PFSK-1 (cell line): ENCODE data around the gene ARFGAP2.

Source experiments
- FOXP2 ChIP-seq: optimal IDR thresholded peaks from 2 replicates; pipeline ENCODE3; 2011; ENCODE audit warnings: borderline replicate concordance, control low read depth, inconsistent platforms; ENCODE audit not compliant: insufficient read depth; ENCODE audit errors: extremely low read length, extremely low read depth
- POLR2AphosphoS5 ChIP-seq: IDR thresholded peaks from 2 replicates; pipeline ENCODE4 v1.6.1; 2012; ENCODE audit warnings: low read depth, mild to moderate bottlenecking, control low read depth, low read length, moderate library complexity
- SIN3A ChIP-seq: IDR thresholded peaks from 2 replicates; pipeline ENCODE4 v1.6.1; 2012; ENCODE audit warnings: mild to moderate bottlenecking, low read length, moderate library complexity, borderline replicate concordance; ENCODE audit not compliant: insufficient read depth
- TAF1 ChIP-seq: IDR thresholded peaks from 2 replicates; pipeline ENCODE4 v1.6.1; 2012; ENCODE audit warnings: low read length, control low read depth, borderline replicate concordance; ENCODE audit not compliant: insufficient read depth
- TF ChIP-seq, protein P1 (sequence below), 2 experiments: IDR thresholded peaks; 2 replicates each; pipeline versions ENCODE4 v1.6.1 to v1.8.0; 2011 to 2012; ENCODE audit warnings: low read depth in 2 of 2, low read length in 2 of 2, control low read depth in 1 of 2, inconsistent platforms in 1 of 2, mild to moderate bottlenecking in 1 of 2, moderate library complexity in 1 of 2; ENCODE audit not compliant: insufficient read depth in 1 of 2

The ARFGAP2 gene

GRCh38 chr11:47149782-47150181 is 26.9 kb downstream of the ARFGAP2 start:
- TF ChIP-seq TAF1, result no peak
- no peak for TF ChIP-seq FOXP2
- TF ChIP-seq, protein P1, sequence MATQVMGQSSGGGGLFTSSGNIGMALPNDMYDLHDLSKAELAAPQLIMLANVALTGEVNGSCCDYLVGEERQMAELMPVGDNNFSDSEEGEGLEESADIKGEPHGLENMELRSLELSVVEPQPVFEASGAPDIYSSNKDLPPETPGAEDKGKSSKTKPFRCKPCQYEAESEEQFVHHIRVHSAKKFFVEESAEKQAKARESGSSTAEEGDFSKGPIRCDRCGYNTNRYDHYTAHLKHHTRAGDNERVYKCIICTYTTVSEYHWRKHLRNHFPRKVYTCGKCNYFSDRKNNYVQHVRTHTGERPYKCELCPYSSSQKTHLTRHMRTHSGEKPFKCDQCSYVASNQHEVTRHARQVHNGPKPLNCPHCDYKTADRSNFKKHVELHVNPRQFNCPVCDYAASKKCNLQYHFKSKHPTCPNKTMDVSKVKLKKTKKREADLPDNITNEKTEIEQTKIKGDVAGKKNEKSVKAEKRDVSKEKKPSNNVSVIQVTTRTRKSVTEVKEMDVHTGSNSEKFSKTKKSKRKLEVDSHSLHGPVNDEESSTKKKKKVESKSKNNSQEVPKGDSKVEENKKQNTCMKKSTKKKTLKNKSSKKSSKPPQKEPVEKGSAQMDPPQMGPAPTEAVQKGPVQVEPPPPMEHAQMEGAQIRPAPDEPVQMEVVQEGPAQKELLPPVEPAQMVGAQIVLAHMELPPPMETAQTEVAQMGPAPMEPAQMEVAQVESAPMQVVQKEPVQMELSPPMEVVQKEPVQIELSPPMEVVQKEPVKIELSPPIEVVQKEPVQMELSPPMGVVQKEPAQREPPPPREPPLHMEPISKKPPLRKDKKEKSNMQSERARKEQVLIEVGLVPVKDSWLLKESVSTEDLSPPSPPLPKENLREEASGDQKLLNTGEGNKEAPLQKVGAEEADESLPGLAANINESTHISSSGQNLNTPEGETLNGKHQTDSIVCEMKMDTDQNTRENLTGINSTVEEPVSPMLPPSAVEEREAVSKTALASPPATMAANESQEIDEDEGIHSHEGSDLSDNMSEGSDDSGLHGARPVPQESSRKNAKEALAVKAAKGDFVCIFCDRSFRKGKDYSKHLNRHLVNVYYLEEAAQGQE (IDR thresholded peaks at IDR 0.05; ENCODE audit: insufficient read depth in 1 of 2, low read depth in 2 of 2, low read length in 2 of 2), result no peak
- TF ChIP-seq SIN3A, result no peak
- no peak for TF ChIP-seq POLR2AphosphoS5

DNA sequence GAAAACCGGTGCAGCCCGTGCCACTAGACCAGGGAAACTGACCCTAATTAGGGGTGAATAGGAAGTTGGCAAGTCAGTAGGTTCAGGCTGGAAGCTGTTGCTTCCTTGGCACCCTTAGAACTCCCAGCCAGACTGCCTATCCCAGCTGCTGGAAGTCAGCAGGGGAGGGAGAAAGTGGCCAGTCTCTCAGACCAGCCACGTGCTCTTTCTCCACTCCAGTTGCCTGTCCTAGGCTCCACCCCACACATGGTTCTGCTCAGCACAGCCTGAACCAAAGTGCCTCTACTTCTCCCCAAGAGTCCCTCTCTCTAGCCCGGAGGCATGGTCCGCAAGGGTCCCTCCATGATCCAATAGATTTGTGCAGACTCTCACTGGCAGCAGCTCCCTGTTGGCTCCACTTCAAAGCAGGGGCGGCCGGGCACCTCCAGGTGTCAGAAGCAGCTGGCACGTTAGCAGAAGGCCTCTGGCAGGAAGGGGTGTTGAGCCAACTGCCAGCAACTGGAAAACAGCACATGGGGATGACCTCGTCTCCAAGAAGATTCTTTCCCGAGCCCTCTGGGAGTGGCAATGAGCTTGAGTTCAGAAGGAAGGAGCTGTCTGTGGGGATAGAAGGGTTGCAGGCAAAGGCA is 27.7 kb downstream of the ARFGAP2 start:
- TF ChIP-seq POLR2AphosphoS5 (no peak), TAF1 (no peak), SIN3A (no peak), FOXP2 (no peak)
- TF ChIP-seq, protein P1 (IDR thresholded peaks at IDR 0.05; ENCODE audit: insufficient read depth in 1 of 2, low read depth in 2 of 2, low read length in 2 of 2), result no peak

DNA sequence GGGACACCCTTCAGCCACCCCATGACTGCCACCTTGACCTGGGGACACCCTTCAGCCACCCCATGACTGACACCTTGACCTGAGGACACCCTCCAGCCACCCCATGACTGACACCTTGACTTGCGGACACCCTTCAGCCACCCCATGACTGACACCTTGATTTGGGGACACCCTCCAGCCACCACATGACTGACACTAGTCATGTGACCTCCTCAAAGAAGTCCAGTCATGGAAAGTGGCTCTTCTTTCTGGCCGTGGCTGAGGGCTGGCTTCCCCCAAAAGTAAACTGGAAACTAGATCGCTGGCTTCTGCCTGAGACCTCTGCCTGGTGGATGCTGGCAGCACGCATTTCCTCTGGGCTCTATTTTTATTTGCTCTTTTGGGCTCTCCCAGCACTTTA is 28.4 kb downstream of the ARFGAP2 start:
- TF ChIP-seq POLR2AphosphoS5 (no peak), TAF1 (no peak), SIN3A (no peak), FOXP2 (no peak)
- TF ChIP-seq, protein P1 (IDR thresholded peaks at IDR 0.05; ENCODE audit: insufficient read depth in 1 of 2, low read depth in 2 of 2, low read length in 2 of 2), result no peak

DNA sequence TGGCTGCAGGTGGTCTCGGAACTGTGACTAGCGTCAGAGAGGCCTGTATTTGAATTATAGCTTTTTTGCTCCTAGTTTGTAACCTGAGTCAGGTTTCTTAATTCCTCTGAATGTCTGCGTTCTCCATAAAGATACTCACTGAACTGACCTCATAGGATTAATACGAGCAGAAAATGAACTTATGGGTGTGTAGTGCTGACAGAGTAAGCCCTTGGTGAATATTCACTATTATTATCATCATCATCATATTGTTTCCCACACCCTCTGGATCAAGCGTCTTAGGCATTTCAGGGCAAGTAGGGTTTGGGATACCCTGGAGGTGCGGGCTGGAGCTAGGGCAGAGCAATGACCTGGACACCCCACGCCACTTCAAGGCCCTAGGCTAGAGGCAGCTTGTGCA is 29.0 kb downstream of the ARFGAP2 start:
- TF ChIP-seq SIN3A (no peak), TAF1 (no peak), POLR2AphosphoS5 (no peak), FOXP2 (no peak)
- TF ChIP-seq, protein P1 (IDR thresholded peaks at IDR 0.05; ENCODE audit: insufficient read depth in 1 of 2, low read depth in 2 of 2, low read length in 2 of 2), result no peak

- TF ChIP-seq TAF1 (no peak), POLR2AphosphoS5 (no peak), FOXP2 (no peak), SIN3A (no peak)
- TF ChIP-seq, protein P1 (IDR thresholded peaks at IDR 0.05; ENCODE audit: insufficient read depth in 1 of 2, low read depth in 2 of 2, low read length in 2 of 2), result no peak
Observed at GRCh38 chr11:47147250-47147649, 29.4 kb downstream of the ARFGAP2 start.
